Naive thymus-derived CD4-positive, alpha-beta T cell (primary cell): ENCODE results near the gene TM9SF3. TPM values are rescaled to one million over a fixed set of nuclear protein-coding genes. Genes with fewer than 3 reads are reported as not detected.
A peak's percentile ranks its signal among the peaks of the same experiment; 100 is the strongest.

Experiments
- ATAC-seq: fragments of 150-1000 bp; cut with Tn5 transposase; 2 replicates; pipeline ENCODE4 v1.10.0; 2021; ENCODE audit warnings: mild to moderate bottlenecking, moderate library complexity
- CTCF ChIA-PET: fragments of 350-600 bp; sonication (Branson Sonifier 250); formaldehyde crosslinking; loops from one replicate; lab custom pipeline; 2021; ENCODE audit warnings: antibody characterized with exemption; lab: Charles Lee
- POLR2A ChIA-PET: fragments of 350-600 bp; sonication (Branson Sonifier 250); formaldehyde crosslinking; loops from one replicate; lab custom pipeline; 2021; ENCODE audit warnings: antibody characterized with exemption, inconsistent platforms; lab: Charles Lee
- DNase-seq, 9 donors: peaks; one replicate each; pipeline versions ENCODE4 v3.0.0 to v3.0.0-alpha.2; 2020 to 2022; ENCODE audit warnings: mixed read lengths in 1 of 9
- H3K27ac ChIP-seq: one replicate; pipeline ENCODE4 v1.7.0; 2013; ENCODE audit warnings: mild to moderate bottlenecking, low read depth, low read length, moderate library complexity
- H3K27me3 ChIP-seq, 2 donors: one replicate each; pipeline ENCODE4 v1.7.0; 2013; ENCODE audit warnings: low read length in 2 of 2, mild to moderate bottlenecking in 2 of 2, moderate library complexity in 2 of 2; ENCODE audit not compliant: control insufficient read depth in 2 of 2, insufficient read depth in 2 of 2
- H3K36me3 ChIP-seq, 3 experiments: 1 replicate in 2 of 3; 2 replicates in 1 of 3; pipeline ENCODE4 v1.7.0; 2013; ENCODE audit warnings: low read length in 3 of 3, mild to moderate bottlenecking in 3 of 3, moderate library complexity in 1 of 3; ENCODE audit not compliant: insufficient read depth in 3 of 3, control insufficient read depth in 2 of 3
- H3K4me1 ChIP-seq, 2 donors: one replicate each; pipeline ENCODE4 v1.7.0; 2013; ENCODE audit warnings: low read length in 2 of 2, mild to moderate bottlenecking in 2 of 2, moderate library complexity in 1 of 2; ENCODE audit not compliant: control insufficient read depth in 2 of 2, insufficient read depth in 2 of 2
- H3K4me3 ChIP-seq: 2 replicates; pipeline ENCODE4 v1.7.0; 2013; ENCODE audit warnings: mild to moderate bottlenecking, low read length
- H3K9me3 ChIP-seq, 3 experiments: 1 replicate in 2 of 3; 2 replicates in 1 of 3; pipeline ENCODE4 v1.7.0; 2013; ENCODE audit warnings: low read length in 3 of 3; ENCODE audit not compliant: control insufficient read depth in 2 of 3
- H3K27ac Mint-ChIP-seq, 9 donors: one replicate each; pipeline ENCODE4 v1.8.0; 2020 to 2022; ENCODE audit warnings: mixed read lengths in 9 of 9, mild to moderate bottlenecking in 8 of 9, moderate library complexity in 5 of 9, inconsistent platforms in 2 of 9
- H3K27me3 Mint-ChIP-seq, 5 donors: one replicate each; pipeline ENCODE4 v1.8.0; 2021 to 2022; ENCODE audit warnings: mixed read lengths in 5 of 5, mild to moderate bottlenecking in 1 of 5
- H3K36me3 Mint-ChIP-seq, 5 donors: one replicate each; pipeline ENCODE4 v1.8.0; 2020 to 2022; ENCODE audit warnings: mixed read lengths in 5 of 5, mild to moderate bottlenecking in 3 of 5, inconsistent platforms in 1 of 5
- H3K4me1 Mint-ChIP-seq, 7 donors: one replicate each; pipeline ENCODE4 v1.8.0; 2020 to 2022; ENCODE audit warnings: mixed read lengths in 7 of 7, mild to moderate bottlenecking in 3 of 7, inconsistent platforms in 1 of 7
- H3K4me3 Mint-ChIP-seq, 10 donors: one replicate each; pipeline ENCODE4 v1.8.0; 2020 to 2022; ENCODE audit warnings: mild to moderate bottlenecking in 10 of 10, mixed read lengths in 10 of 10, moderate library complexity in 6 of 10, inconsistent platforms in 2 of 10
- H3K9me3 Mint-ChIP-seq, 11 donors: one replicate each; pipeline ENCODE4 v1.8.0; 2020 to 2022; ENCODE audit warnings: mixed read lengths in 11 of 11, mild to moderate bottlenecking in 4 of 11, inconsistent platforms in 1 of 11, moderate library complexity in 1 of 11
- intact Hi-C, 2 donors: fragments of 100-400 bp; cut with micrococcal nuclease; formaldehyde crosslinking; loops; one replicate each; pipeline ENCODE4 v1.15.1; 2023
- polyA plus RNA-seq, 2 donors: library from polyadenylated mRNA; unstranded; fragments of 300-500 nt; fragmentation: Illumina TruSeq; gene quantifications; one replicate each; pipeline ENCODE4 v1.2.3, GENCODE V29; 2021
- total RNA-seq, 6 experiments: library from RNA in 5 of 6; stranded (reverse) in 5 of 6; gene quantifications; 1 replicate in 5 of 6; 2 replicates in 1 of 6; pipeline ENCODE4 v1.2.3 and lab custom pipeline; 2021 to 2026

TM9SF3 gene
- total and polyA plus RNA-seq, 7 experiments from 2014 or later: 56.8 to 94.0 (median 80.5) TPM

GRCh38 chr10:96565774-96566173 lies 21.0 kb downstream of the TM9SF3 start:
- Mint-ChIP-seq H3K4me3 (no peak overlapping the region), H3K9me3 (peaks cover 0 to 2% (median 0%) of the 10 kb centered on the region in 11 donors), H3K27ac (peak overlapping the region in 1 of 9 donors; percentile 69), H3K4me1 (peaks cover 30 to 61% (median 46%) of the 10 kb centered on the region in 7 donors), H3K36me3 (peaks cover under 1 to 60% (median 30%) of the 10 kb centered on the region in 5 donors), H3K27me3 (no peaks in the 10 kb centered on the region)
- no peaks in the 10 kb centered on the region for H3K27me3 ChIP-seq
- no peak overlapping the region for H3K27ac ChIP-seq
- no peak for DNase-seq
- ChIA-PET POLR2A (no interaction called here), CTCF (no interaction called here)
- peaks cover 4 to 6% of the 10 kb centered on the region in 2 donors for H3K4me1 ChIP-seq
- ATAC-seq: no peak
- no peak overlapping the region for H3K4me3 ChIP-seq
- H3K36me3 ChIP-seq: peaks cover 0 to 28% (median 6%) of the 10 kb centered on the region in 3 experiments
- no peaks in the 10 kb centered on the region for H3K9me3 ChIP-seq
- intact Hi-C loops: loop anchor here (2.0 kb wide), 2 partner anchors 19 to 21 kb away; partner anchors contain the start of gene TM9SF3 (in 1 of the 2)

- POLR2A ChIA-PET: no interaction called here
- no peak overlapping the region for H3K4me3 Mint-ChIP-seq
- H3K36me3 Mint-ChIP-seq: peaks cover 9 to 49% (median 24%) of the 10 kb centered on the region in 5 donors
- no peak for DNase-seq
- H3K27me3 Mint-ChIP-seq: no peaks in the 10 kb centered on the region
- no peaks in the 10 kb centered on the region for H3K4me1 ChIP-seq
- H3K9me3 Mint-ChIP-seq: peaks cover 0 to 2% (median 0%) of the 10 kb centered on the region in 11 donors
- ATAC-seq: no peak
- H3K4me3 ChIP-seq: no peak overlapping the region
- H3K4me1 Mint-ChIP-seq: peaks cover 3 to 20% (median 7%) of the 10 kb centered on the region in 7 donors
- H3K27me3 ChIP-seq: no peaks in the 10 kb centered on the region
- intact Hi-C loops: no loop called here
- H3K9me3 ChIP-seq: no peaks in the 10 kb centered on the region
- H3K27ac ChIP-seq: no peak overlapping the region
- no peak overlapping the region for H3K27ac Mint-ChIP-seq
- CTCF ChIA-PET: interaction anchor here (0.5 kb wide), 1 partner anchor 29 kb away, joined by 3 read pairs; no protein-coding TSS in a partner anchor
- H3K36me3 ChIP-seq: peaks cover 6 to 41% (median 6%) of the 10 kb centered on the region in 3 experiments
Measured at GRCh38 chr10:96560966-96561887, 25.6 kb downstream of the TM9SF3 start.

- peaks cover 0 to 13% (median under 1%) of the 10 kb centered on the region in 7 donors for H3K4me1 Mint-ChIP-seq
- Histone ChIP-seq H3K4me1 (no peaks in the 10 kb centered on the region), H3K9me3 (no peaks in the 10 kb centered on the region), H3K27me3 (no peaks in the 10 kb centered on the region), H3K36me3 (peaks cover 6 to 41% (median 6%) of the 10 kb centered on the region in 3 experiments), H3K27ac (no peak overlapping the region), H3K4me3 (no peak overlapping the region)
- no peaks in the 10 kb centered on the region for H3K27me3 Mint-ChIP-seq
- ChIA-PET POLR2A (no interaction called here), CTCF (no interaction called here)
- DNase-seq: no peak
- peaks cover 0 to 2% (median 0%) of the 10 kb centered on the region in 11 donors for H3K9me3 Mint-ChIP-seq
- H3K36me3 Mint-ChIP-seq: peaks cover 8 to 46% (median 23%) of the 10 kb centered on the region in 5 donors
- intact Hi-C loops: no loop called here
- H3K27ac Mint-ChIP-seq: no peak overlapping the region
- H3K4me3 Mint-ChIP-seq: no peak overlapping the region
- no peak for ATAC-seq
Measured at GRCh38 chr10:96560489-96560888, 26.3 kb downstream of the TM9SF3 start.

- no peak overlapping the region for H3K4me3 Mint-ChIP-seq
- H3K27me3 ChIP-seq: no peaks in the 10 kb centered on the region
- H3K9me3 ChIP-seq: no peaks in the 10 kb centered on the region
- H3K36me3 ChIP-seq: peaks cover 6 to 44% (median 8%) of the 10 kb centered on the region in 3 experiments
- peaks cover 8 to 36% (median 17%) of the 10 kb centered on the region in 5 donors for H3K36me3 Mint-ChIP-seq
- no peaks in the 10 kb centered on the region for H3K27me3 Mint-ChIP-seq
- no peaks in the 10 kb centered on the region for H3K4me1 ChIP-seq
- CTCF ChIA-PET: interaction anchor here (0.8 kb wide), 1 partner anchor 11 kb away, joined by 3 read pairs; no protein-coding TSS in a partner anchor
- no peak overlapping the region for H3K27ac ChIP-seq
- peak; percentile 52 for ATAC-seq
- peaks cover 0 to 5% (median 0%) of the 10 kb centered on the region in 7 donors for H3K4me1 Mint-ChIP-seq
- H3K27ac Mint-ChIP-seq: no peak overlapping the region
- H3K9me3 Mint-ChIP-seq: no peaks in the 10 kb centered on the region
- POLR2A ChIA-PET: no interaction called here
- intact Hi-C loops: loop anchor here in 1 of 2 donors (2.0 kb wide), 1 partner anchor 159 kb away; no protein-coding TSS in a partner anchor
- peak in 1 of 9 donors; percentile 6 for DNase-seq
- H3K4me3 ChIP-seq: no peak overlapping the region
Measured at GRCh38 chr10:96556003-96556402, 30.8 kb downstream of the TM9SF3 start.

- intact Hi-C loops: no loop called here
Measured at GRCh38 chr10:96555330-96555729, 31.5 kb downstream of the TM9SF3 start.

GRCh38 chr10:96548589-96548988 lies 38.2 kb downstream of the TM9SF3 start:
- ChIA-PET CTCF (interaction anchor here (0.6 kb wide), 1 partner anchor 88 kb away, joined by 3 read pairs; no protein-coding TSS in a partner anchor), POLR2A (no interaction called here)
- Histone ChIP-seq H3K36me3 (peaks cover 11 to 68% (median 31%) of the 10 kb centered on the region in 3 experiments), H3K4me1 (no peaks in the 10 kb centered on the region), H3K9me3 (no peaks in the 10 kb centered on the region), H3K27ac (no peak overlapping the region), H3K27me3 (no peaks in the 10 kb centered on the region), H3K4me3 (no peak overlapping the region)
- ATAC-seq: no peak
- Mint-ChIP-seq H3K4me1 (peaks cover 0 to 16% (median 5%) of the 10 kb centered on the region in 7 donors), H3K27me3 (no peaks in the 10 kb centered on the region), H3K9me3 (no peaks in the 10 kb centered on the region), H3K27ac (no peak overlapping the region), H3K36me3 (peaks cover 12 to 62% (median 36%) of the 10 kb centered on the region in 5 donors), H3K4me3 (no peak overlapping the region)
- no peak for DNase-seq
- intact Hi-C loops: no loop called here

More at GRCh38 chr10:96555330-96555729, 31.5 kb downstream of the TM9SF3 start:
- H3K36me3 ChIP-seq: peaks cover 6 to 47% (median 11%) of the 10 kb centered on the region in 3 experiments
- Mint-ChIP-seq H3K4me3 (no peak overlapping the region), H3K27me3 (no peaks in the 10 kb centered on the region), H3K9me3 (no peaks in the 10 kb centered on the region), H3K36me3 (peaks cover 5 to 34% (median 13%) of the 10 kb centered on the region in 5 donors), H3K4me1 (peaks cover 0 to 5% (median 0%) of the 10 kb centered on the region in 7 donors), H3K27ac (no peak overlapping the region)
- no peak overlapping the region for H3K27ac ChIP-seq
- CTCF ChIA-PET: interaction anchor here (0.8 kb wide), 1 partner anchor 11 kb away, joined by 3 read pairs; no protein-coding TSS in a partner anchor
- ATAC-seq (no peak), DNase-seq (no peak)
- H3K27me3 ChIP-seq: no peaks in the 10 kb centered on the region
- no peak overlapping the region for H3K4me3 ChIP-seq
- no peaks in the 10 kb centered on the region for H3K9me3 ChIP-seq
- H3K4me1 ChIP-seq: no peaks in the 10 kb centered on the region
- POLR2A ChIA-PET: no interaction called here
